Activated gamma-delta T cell treated with anti-CD3 and anti-CD28 coated beads, Interleukin-2, amount 50 U/mL, for 16 hours (primary cell): ENCODE results near the gene AKAP6.

Experiments used
- DNase-seq: peaks from one replicate; pipeline ENCODE4 v3.0.0-alpha.2; 2020; ENCODE audit warnings: low read depth

Gene AKAP6

GRCh38 chr14:32707742-32708500 is 378.8 kb downstream of the AKAP6 start:
- DNase-seq, result no peak

DNA sequence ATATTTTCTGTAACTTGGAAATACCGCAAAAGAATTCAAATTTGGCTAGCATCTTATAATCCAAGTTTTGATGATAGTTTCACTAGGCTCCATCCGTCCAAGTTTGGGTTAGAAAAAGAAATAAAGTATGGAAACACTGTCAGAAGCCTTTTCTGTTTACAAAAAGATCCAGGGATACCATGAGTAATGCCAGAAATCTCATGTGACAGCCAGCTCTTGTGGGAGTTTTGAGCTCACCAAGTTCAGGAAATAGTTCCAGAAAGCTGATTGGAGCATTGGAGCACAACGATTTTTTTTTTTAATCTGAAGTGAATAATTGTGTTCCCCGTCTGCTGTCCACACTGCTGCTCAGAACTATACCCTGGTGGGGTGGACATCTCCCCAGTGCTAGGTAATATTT is 379.9 kb downstream of the AKAP6 start:
- DNase-seq, result no peak

- DNase-seq, result no peak
Measured at GRCh38 chr14:32710231-32710671, 381.2 kb downstream of the AKAP6 start.

GRCh38 chr14:32710731-32711680 is 381.9 kb downstream of the AKAP6 start:
- DNase-seq, result no peak

DNA sequence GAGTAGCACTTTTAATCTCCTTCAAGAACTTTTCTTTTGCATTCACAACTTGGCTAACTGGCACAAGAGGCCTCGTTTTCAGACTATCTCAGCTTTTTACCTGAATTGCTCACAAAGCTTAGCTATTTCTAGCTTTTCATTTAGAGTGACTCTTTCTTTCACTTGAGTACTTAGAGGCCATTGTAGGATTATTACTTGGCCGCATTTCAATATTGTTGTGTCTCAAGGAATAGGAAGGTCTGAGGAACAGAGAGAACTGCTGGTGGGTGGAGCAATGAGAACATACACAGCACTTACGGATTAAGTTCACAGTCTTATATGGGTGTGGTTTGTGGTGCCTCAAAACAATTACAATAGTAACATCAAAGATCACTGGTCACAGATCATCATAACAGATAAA is 384.8 kb downstream of the AKAP6 start:
- DNase-seq, result no peak

DNA sequence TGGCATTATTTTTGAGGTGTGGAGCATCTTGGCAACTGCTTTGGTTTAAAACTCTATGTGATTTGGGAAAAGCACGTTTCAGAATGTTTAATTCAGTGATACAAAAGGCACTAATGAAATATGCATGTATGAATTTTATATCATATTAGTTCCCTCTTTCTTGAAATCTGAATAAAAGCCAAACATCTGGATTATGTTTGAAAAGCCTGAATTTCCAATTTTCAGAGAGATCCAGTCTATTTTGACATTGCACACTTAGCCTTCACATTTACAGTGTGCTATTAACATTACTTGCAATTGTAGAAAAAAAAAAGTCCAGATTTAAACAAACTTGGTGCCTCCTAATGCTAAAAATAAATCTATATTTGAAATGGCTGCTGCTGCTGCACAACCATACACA is 390.5 kb downstream of the AKAP6 start:
- DNase-seq, result no peak

- DNase-seq, result no peak
Measured at GRCh38 chr14:32720927-32721326, 391.8 kb downstream of the AKAP6 start.

DNA sequence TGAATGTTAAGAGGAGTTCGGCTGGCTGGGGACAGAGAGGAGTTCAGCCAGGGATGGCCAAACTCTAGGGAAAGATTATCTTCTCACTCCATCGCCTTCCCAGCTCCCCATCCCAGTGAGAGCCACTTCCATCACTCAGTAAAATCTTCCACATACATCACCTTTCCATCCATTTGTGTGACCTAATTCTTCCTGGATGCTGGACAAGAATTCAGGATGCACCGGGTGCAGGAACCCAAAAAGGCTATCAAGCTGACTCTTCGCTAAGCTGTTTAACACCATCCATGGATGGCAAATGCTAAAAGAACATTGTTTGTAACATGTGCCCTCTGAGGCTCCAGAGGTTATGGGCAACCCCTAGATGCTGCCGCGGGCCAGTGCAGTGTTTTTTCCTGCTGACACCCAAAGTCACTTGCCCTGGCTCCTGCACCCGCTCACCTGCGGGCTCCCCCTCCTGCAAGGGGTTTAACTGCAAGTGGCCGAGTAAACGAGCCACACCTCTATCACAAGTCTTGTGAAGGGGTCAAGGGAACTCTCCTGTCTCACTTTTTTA is 393.6 kb downstream of the AKAP6 start:
- no peak for DNase-seq

DNA sequence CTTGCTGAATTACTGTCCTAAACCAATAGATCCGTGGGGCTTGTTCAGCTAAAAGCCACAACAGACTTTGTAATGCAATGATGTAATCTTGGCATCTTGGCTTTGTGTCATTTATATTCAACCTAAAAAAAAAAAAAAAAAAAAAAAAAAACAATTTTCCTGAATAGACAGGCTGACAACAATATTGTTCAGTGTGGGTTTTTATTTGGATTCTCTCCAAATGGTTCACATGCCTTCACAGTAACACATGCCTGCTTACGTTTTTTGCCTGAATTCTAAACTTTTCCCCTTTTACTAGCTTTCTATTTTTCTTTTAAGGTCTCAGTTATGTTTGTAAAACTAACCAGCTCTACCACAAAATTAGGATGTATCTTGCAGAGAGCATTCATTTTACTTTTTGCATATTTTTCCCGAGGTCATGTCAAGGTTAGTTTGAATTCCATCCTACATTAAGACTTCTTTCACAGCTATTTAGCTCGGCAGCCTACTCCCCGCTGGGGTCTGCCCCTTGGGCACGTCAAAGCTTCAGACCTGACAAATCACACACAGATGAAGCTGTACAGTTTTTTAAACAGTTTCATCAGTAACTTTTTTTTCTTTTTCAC is 395.9 kb downstream of the AKAP6 start:
- DNase-seq, result no peak

DNA sequence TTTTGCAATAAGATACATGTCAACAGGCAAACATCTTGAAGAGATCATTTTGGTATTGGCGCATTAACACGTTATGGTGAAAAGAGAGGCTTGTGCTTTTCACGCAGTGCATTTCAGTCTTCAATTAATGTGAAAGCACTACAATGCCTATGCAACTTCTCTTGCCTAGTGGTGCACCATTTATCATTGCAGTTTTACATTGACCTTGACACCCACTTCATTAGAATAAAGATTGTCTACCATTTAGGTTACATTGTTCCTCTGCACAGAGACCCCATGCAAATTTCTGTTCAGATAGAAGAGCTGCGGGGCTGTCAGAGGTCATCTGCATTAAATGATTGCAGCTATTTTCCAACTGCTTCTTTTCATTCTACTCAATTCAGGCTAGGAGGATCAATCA is 397.4 kb downstream of the AKAP6 start:
- DNase-seq, result no peak

DNA sequence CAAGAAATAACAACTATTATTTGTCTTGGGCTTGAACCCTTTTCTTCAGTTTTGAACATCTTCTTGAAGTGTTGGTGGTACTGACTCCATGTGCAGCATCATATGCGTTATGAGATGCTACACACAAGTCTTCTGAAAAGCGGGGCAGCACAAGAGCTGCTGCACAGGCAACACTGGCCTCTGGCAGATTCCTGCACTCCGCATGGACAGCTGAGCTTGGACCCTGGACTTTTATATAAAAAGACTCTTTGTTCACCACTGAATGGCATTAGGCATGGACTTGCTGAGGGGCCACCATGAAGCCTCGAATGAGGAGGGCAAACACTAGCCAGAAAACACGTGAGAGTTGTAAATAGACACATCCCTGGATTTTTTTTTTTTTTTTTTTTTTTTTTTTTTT is 398.7 kb downstream of the AKAP6 start:
- DNase-seq, result no peak

- DNase-seq, result no peak
Measured at GRCh38 chr14:32728526-32728925, 399.4 kb downstream of the AKAP6 start.

- DNase-seq, result no peak
Measured at GRCh38 chr14:32728976-32729375, 399.9 kb downstream of the AKAP6 start.

DNA sequence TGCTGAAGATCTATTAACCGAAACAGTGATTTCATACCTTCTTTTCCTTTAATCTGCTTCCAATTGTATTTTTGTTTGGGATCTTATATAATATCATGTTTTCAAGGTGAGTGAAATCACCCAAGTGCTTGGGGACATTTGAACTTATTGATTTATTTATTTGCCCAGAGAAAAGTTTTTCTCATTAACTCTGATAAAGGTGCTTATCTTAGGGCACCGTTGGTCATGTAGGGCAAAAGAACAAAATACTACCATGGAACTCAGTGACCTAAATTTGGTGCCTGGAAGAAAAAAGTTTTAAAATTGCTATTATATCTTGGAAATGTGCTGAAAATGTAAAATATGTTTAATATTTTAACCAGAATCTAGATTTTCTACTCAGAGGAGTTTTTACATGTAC is 402.2 kb downstream of the AKAP6 start:
- DNase-seq, result no peak

- no peak for DNase-seq
Measured at GRCh38 chr14:32733015-32733414, 403.9 kb downstream of the AKAP6 start.

DNA sequence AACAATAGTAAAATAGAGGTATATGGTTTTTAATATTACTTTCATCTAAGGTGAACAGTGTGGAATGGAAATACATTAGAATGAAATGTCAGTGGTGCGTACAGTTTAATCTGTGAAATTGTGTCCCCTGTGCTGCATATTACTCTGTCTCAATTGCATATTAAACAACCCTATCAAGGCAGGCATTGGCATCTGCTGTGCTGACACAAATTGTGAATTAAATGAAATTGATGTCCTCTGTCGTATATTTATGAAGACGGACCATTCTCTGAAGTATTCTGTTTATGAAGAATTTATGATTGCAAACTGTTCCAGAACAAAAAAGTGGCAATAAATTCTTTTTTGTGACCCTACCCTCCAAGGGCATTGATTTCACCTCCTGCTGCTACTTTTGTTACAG is 405.2 kb downstream of the AKAP6 start:
- DNase-seq, result no peak

DNA sequence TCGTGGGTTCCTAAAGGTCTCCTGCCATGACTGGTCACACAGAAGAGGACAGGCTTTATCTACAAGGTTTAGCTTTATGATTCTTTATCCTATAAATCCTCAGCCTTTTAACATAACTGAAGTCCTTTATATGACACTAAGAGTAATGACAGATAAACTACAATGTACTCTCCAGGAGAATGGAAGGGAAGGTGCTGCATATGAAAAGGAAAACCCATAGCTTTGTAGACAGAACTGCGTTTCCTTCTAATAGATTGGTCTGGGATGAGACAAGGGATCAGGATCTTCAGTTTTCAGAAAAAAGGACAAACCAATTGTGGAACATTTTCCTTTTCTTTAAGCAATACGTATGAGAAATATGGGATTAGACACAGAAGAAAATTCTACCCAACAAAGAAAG is 408.5 kb downstream of the AKAP6 start:
- DNase-seq, result no peak

DNA sequence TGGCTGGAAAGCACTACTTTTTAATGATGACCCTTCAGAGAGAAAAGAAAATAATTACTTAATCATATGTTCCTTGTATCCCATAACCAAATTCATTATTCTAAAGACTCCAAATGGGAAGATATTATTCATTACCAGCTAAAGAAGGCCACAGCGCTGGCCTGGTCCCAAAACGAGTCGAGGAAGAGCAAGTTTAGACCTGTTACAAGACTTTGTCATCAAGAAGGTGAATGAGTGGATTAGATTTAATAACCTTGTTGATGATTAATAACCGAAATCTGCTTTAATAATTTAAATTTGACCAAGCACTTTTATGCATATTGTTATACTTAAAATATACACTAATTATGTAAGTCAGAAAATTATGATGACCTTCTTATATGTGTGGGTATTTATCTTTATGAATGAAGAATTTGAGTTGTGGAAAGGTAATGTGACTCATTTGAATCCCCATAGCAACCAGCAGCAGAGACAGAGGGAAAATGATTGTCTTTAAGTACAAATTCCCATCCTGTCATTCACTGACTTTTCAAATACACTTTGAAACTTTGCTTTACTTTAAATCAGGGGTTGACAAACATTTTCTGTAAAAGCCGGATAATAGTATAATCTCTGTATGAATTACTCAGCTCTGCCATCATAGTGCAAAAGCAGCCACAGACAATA is 409.2 kb downstream of the AKAP6 start:
- no peak for DNase-seq

GRCh38 chr14:32744811-32745445 is 415.8 kb downstream of the AKAP6 start:
- DNase-seq, result no peak

DNA sequence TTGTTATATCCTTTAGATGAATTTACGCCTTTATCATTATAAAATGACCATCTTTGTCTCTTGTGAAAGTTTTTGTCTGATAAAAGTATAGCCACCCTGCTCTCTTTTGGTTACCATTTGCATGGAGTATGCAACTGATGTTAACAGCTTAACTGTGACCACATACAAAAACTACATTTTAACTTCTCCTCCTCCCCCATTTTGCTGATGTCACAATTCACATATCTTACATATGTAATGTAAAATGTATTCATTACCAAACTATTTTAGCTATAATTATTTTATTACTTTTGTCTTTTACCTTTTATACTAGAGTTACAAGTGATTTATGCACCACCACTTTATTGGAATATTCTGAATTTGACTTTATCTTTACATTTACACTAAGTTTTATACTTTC is 425.1 kb downstream of the AKAP6 start:
- no peak for DNase-seq

DNA sequence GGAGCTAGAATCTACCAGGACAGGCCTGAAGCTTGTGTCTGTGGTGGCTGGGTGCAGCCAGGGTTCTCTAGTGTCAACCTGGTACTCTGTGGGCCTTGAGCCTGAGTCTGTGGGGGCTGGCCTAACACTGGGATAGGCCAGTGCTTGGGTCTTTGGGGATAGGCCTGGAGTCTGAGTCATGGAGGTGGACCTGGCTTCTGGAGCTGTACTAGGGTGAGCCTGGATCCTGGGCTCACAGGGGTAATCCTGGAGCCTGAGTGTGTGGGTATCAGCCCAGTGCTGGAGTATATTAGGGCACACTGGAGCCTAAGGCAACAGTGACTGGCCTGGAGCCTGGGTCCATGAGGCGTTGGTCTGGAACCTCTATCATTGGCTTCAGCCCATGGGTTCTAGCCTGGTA is 427.1 kb downstream of the AKAP6 start:
- no peak for DNase-seq
